OCI-LY3 (cell line): ENCODE measurements around the gene PIK3R5.
"Not testable (repeated sequence)": the region's sequence is repeated elsewhere in the genome, so short reads cannot be mapped to it uniquely, and the experiment has no call there.

Experiments
- CTCF ChIP-seq: fragments of 200-600, 300-600 bp; sonication (generic); IDR thresholded peaks from 2 replicates; pipeline ENCODE4 v1.5.1; 2014; ENCODE audit warnings: antibody characterized with exemption, low read length, low read depth
- EZH2phosphoT487 ChIP-seq: fragments of 200-600 bp; shearing (Covaris generic); IDR thresholded peaks from 2 replicates; pipeline ENCODE4 v1.6.1; 2018; ENCODE audit warnings: antibody characterized with exemption, mixed run types, low read depth

GRCh38 chr17:8984225-8984624, 18.7 kb upstream of the PIK3R5 start:
- not testable (repeated sequence) for TF ChIP-seq CTCF, EZH2phosphoT487
